ENCODE measurements around the gene ROR2. TPM values are rescaled to one million over a fixed set of nuclear protein-coding genes. Genes with fewer than 3 reads are reported as not detected.

The ROR2 gene
- total RNA-seq (2022; extraction: Qiagen RNA extraction), result 0.83 to 2.0 TPM (median 1.8 TPM) in 5 replicates

GRCh38 chr9:91949946-91950664 is at the start of gene ROR2:
Gene ROR2, minus strand, starts transcription at chr9:91950228.

Other genes starting within 250 kb of the ROR2 start
- 57.1 to 79.0 TPM (median 62.0 TPM) in 5 replicates for gene SPTLC1, start 165.2 kb upstream of the ROR2 start, total RNA-seq (2022; extraction: Qiagen RNA extraction)

Data from A549 treated with CORT108297 at 1 μM for 4 hours (cell line).